GM06990 (cell line): ENCODE measurements around the gene FAM47E.

Experiments used
- DNase-seq: peaks from one replicate; pipeline ENCODE4 v3.0.0-alpha.2; 2011; ENCODE audit not compliant: insufficient read length; ENCODE audit errors: extremely low read depth
- H3K27me3 ChIP-seq: replicated peaks from 2 replicates; pipeline ENCODE4 v1.6.0; 2011; ENCODE audit warnings: low read length; ENCODE audit not compliant: control insufficient read depth, insufficient read depth
- H3K36me3 ChIP-seq: 2 replicates; pipeline ENCODE4 v1.5.1; 2011; ENCODE audit warnings: low read length; ENCODE audit not compliant: control insufficient read depth, insufficient read depth
- H3K4me3 ChIP-seq: replicated peaks from 2 replicates; pipeline ENCODE4 v1.5.1; 2011; ENCODE audit warnings: low read depth, mild to moderate bottlenecking, control low read depth, low read length
- CTCF ChIP-seq: IDR thresholded peaks from 2 replicates; pipeline ENCODE4 v1.5.1; 2011; ENCODE audit warnings: low read length, control low read depth, mild to moderate bottlenecking, inconsistent platforms; ENCODE audit not compliant: insufficient read depth, poor library complexity, severe bottlenecking

The FAM47E gene

GRCh38 chr4:76271248-76271647 lies 19.7 kb downstream of the FAM47E start:
- Histone ChIP-seq H3K4me3 (no peak overlapping the region), H3K27me3 (no peaks in the 10 kb centered on the region; the same call in 1 of the 2 replicates), H3K36me3 (no peaks in the 10 kb centered on the region)
- DNase-seq = no peak
- no peak for TF ChIP-seq CTCF

GRCh38 chr4:76272073-76272472 lies 20.6 kb downstream of the FAM47E start:
- TF ChIP-seq CTCF = no peak
- H3K27me3 ChIP-seq = no peaks in the 10 kb centered on the region; the same call in 1 of the 2 replicates
- no peak overlapping the region for H3K4me3 ChIP-seq
- no peaks in the 10 kb centered on the region for H3K36me3 ChIP-seq
- no peak for DNase-seq

GRCh38 chr4:76272582-76272981 lies 21.1 kb downstream of the FAM47E start:
- DNase-seq = no peak
- H3K4me3 ChIP-seq = no peak overlapping the region
- H3K36me3 ChIP-seq = no peaks in the 10 kb centered on the region
- H3K27me3 ChIP-seq = no peaks in the 10 kb centered on the region; the same call in 1 of the 2 replicates
- TF ChIP-seq CTCF = no peak

- TF ChIP-seq CTCF = no peak
These were observed 21.5 kb downstream of the FAM47E start for GRCh38 chr4:76272999-76273398.

GRCh38 chr4:76275486-76276124 lies 24.1 kb downstream of the FAM47E start:
- Histone ChIP-seq H3K27me3 (no peaks in the 10 kb centered on the region; the same call in 1 of the 2 replicates), H3K4me3 (no peak overlapping the region), H3K36me3 (no peaks in the 10 kb centered on the region)
- no peak for TF ChIP-seq CTCF
- DNase-seq = no peak

More at GRCh38 chr4:76272999-76273398, 21.5 kb downstream of the FAM47E start:
- Histone ChIP-seq H3K27me3 (no peaks in the 10 kb centered on the region; the same call in 1 of the 2 replicates), H3K4me3 (no peak overlapping the region), H3K36me3 (no peaks in the 10 kb centered on the region)
- DNase-seq = no peak
